WTC11 (cell line): ENCODE measurements around the gene FRK. TPM values are rescaled to one million over a fixed set of nuclear protein-coding genes. Genes with fewer than 3 reads are reported as not detected.

Experiments used
- ATAC-seq: fragments of 200-7000 bp; cut with Tn5 transposase; 2 replicates; pipeline ENCODE4 v1.10.0; 2021; ENCODE audit warnings: mild to moderate bottlenecking, moderate library complexity
- CTCF ChIA-PET: fragments of 300-600 bp; sonication (Branson Sonifier 250); formaldehyde crosslinking; loops from one replicate; lab custom pipeline; 2021; ENCODE audit warnings: antibody characterized with exemption; lab: Charles Lee
- POLR2A ChIA-PET: fragments of 350-600 bp; sonication (Branson Sonifier 250); formaldehyde crosslinking; loops from one replicate; lab custom pipeline; 2021; ENCODE audit warnings: antibody characterized with exemption; lab: Charles Lee
- DNase-seq: peaks from one replicate; pipeline ENCODE4 v3.0.0; 2021; ENCODE audit warnings: low spot score
- H3K27ac Mint-ChIP-seq: 2 replicates; pipeline ENCODE4 v1.8.0; 2021; ENCODE audit warnings: mixed read lengths
- H3K27me3 Mint-ChIP-seq: 2 replicates; pipeline ENCODE4 v1.8.0; 2021; ENCODE audit warnings: low read depth, mild to moderate bottlenecking, moderate library complexity, mixed read lengths
- H3K36me3 Mint-ChIP-seq: 2 replicates; pipeline ENCODE4 v1.8.0; 2021; ENCODE audit warnings: mixed read lengths
- H3K4me1 Mint-ChIP-seq: 2 replicates; pipeline ENCODE4 v1.8.0; 2022; ENCODE audit warnings: mixed read lengths
- H3K4me3 Mint-ChIP-seq: 2 replicates; pipeline ENCODE4 v1.8.0; 2021; ENCODE audit warnings: mild to moderate bottlenecking, moderate library complexity, mixed read lengths
- H3K9me3 Mint-ChIP-seq: 2 replicates; pipeline ENCODE4 v1.8.0; 2021; ENCODE audit warnings: mixed read lengths
- AFF4 ChIP-seq: sonication (generic); formaldehyde crosslinking; IDR thresholded peaks from 2 replicates; pipeline ENCODE4 v1.8.1; 2023; ENCODE audit warnings: mild to moderate bottlenecking, missing genetic modification reagents, borderline replicate concordance
- ATF2 ChIP-seq: sonication (generic); formaldehyde crosslinking; IDR thresholded peaks from 2 replicates; pipeline ENCODE4 v1.8.1; 2022; ENCODE audit warnings: low read depth, missing genetic modification reagents, borderline replicate concordance
- ATF6 ChIP-seq: sonication (generic); formaldehyde crosslinking; IDR thresholded peaks from 2 replicates; pipeline ENCODE4 v1.8.1; 2023; ENCODE audit warnings: mild to moderate bottlenecking, missing genetic modification reagents
- CDX4 ChIP-seq: fragments of 250-450 bp; sonication (Bioruptor Pico); IDR thresholded peaks from 2 replicates; pipeline ENCODE4 v1.9.0; 2021; ENCODE audit warnings: moderate library complexity, mild to moderate bottlenecking, inconsistent platforms, borderline replicate concordance
- CREM ChIP-seq: sonication (generic); formaldehyde crosslinking; IDR thresholded peaks from 2 replicates; pipeline ENCODE4 v1.8.1; 2022; ENCODE audit warnings: mild to moderate bottlenecking, missing genetic modification reagents, moderate library complexity
- E2F1 ChIP-seq: sonication (generic); formaldehyde crosslinking; IDR thresholded peaks from 2 replicates; pipeline ENCODE4 v1.8.0; 2022; ENCODE audit warnings: mild to moderate bottlenecking, missing genetic modification reagents
- ERG ChIP-seq: fragments of 250-450 bp; sonication (Bioruptor Pico); IDR thresholded peaks from 2 replicates; pipeline ENCODE4 v1.8.0; 2021; ENCODE audit warnings: mild to moderate bottlenecking
- HMGA2 ChIP-seq: fragments of 250-450 bp; sonication (Bioruptor Pico); IDR thresholded peaks from 2 replicates; pipeline ENCODE4 v1.4.0; 2021; ENCODE audit warnings: mild to moderate bottlenecking, moderate library complexity
- HMGXB4 ChIP-seq: sonication (generic); formaldehyde crosslinking; IDR thresholded peaks from 2 replicates; pipeline ENCODE4 v1.8.1; 2023; ENCODE audit warnings: mild to moderate bottlenecking, moderate library complexity, missing genetic modification reagents
- NFE2L1 ChIP-seq: sonication (generic); formaldehyde crosslinking; IDR thresholded peaks from 2 replicates; pipeline ENCODE4 v1.8.1; 2023; ENCODE audit warnings: missing genetic modification reagents
- PREB ChIP-seq: sonication (generic); formaldehyde crosslinking; IDR thresholded peaks from 2 replicates; pipeline ENCODE4 v1.8.1; 2022; ENCODE audit warnings: mild to moderate bottlenecking, missing genetic modification reagents, moderate library complexity, borderline replicate concordance
- RELA ChIP-seq: sonication (generic); formaldehyde crosslinking; IDR thresholded peaks from 2 replicates; pipeline ENCODE4 v1.8.1; 2022; ENCODE audit warnings: missing genetic modification reagents, mild to moderate bottlenecking, borderline replicate concordance
- SMAD4 ChIP-seq: sonication (generic); formaldehyde crosslinking; IDR thresholded peaks from 2 replicates; pipeline ENCODE4 v1.8.0; 2022; ENCODE audit warnings: mild to moderate bottlenecking, missing genetic modification reagents
- TEAD4 ChIP-seq: sonication (generic); formaldehyde crosslinking; IDR thresholded peaks from 2 replicates; pipeline ENCODE4 v1.8.0; 2022; ENCODE audit warnings: mild to moderate bottlenecking, missing genetic modification reagents
- TP53 ChIP-seq: sonication (generic); formaldehyde crosslinking; IDR thresholded peaks from 2 replicates; pipeline ENCODE4 v1.8.1; 2023; ENCODE audit warnings: mild to moderate bottlenecking, missing genetic modification reagents
- ZBTB43 ChIP-seq: sonication (generic); formaldehyde crosslinking; IDR thresholded peaks from 2 replicates; pipeline ENCODE4 v1.8.1; 2023; ENCODE audit warnings: mild to moderate bottlenecking, missing genetic modification reagents
- ZNF138 ChIP-seq: sonication (generic); formaldehyde crosslinking; conservative IDR thresholded peaks from 2 replicates; pipeline ENCODE4 v1.8.1; 2022; ENCODE audit warnings: mild to moderate bottlenecking, moderate library complexity, missing genetic modification reagents
- ZNF416 ChIP-seq: fragments of 250-450 bp; sonication (Bioruptor Pico); IDR thresholded peaks from 2 replicates; pipeline ENCODE4 v1.9.0; 2021; ENCODE audit warnings: mild to moderate bottlenecking, inconsistent platforms
- ZNF425 ChIP-seq: fragments of 250-450 bp; sonication (Bioruptor Pico); conservative IDR thresholded peaks from 2 replicates; pipeline ENCODE4 v1.9.0; 2021; ENCODE audit warnings: mild to moderate bottlenecking
- total RNA-seq: library from RNA; stranded (reverse); gene quantifications from 3 replicates; pipeline ENCODE4 v1.2.3, GENCODE V29; 2021

FRK gene
- total RNA-seq, 1 experiment from 2014 or later = 0.13 TPM

GRCh38 chr6:116088946-116089345 is 28.3 kb upstream of the FRK start (continued):
- TF ChIP-seq ATF2 (no peak), AFF4 (no peak), ZNF416 (CRISPR knock-in tag) (no peak), E2F1 (CRISPR knock-in tag) (no peak), ZBTB43 (CRISPR knock-in tag) (no peak), RELA (CRISPR knock-in tag) (no peak), ZNF138 (CRISPR knock-in tag) (no peak), HMGXB4 (CRISPR knock-in tag) (no peak), CREM (CRISPR knock-in tag) (no peak), ZNF425 (no peak), TP53 (CRISPR knock-in tag) (no peak)

GRCh38 chr6:116087437-116088027 is 26.8 kb upstream of the FRK start:
- Mint-ChIP-seq H3K27me3 (no peaks in the 10 kb centered on the region; the same call in none of the 2 replicates), H3K4me1 (peaks cover 4% of the 10 kb centered on the region), H3K36me3 (peaks cover 11% of the 10 kb centered on the region), H3K4me3 (no peak overlapping the region), H3K9me3 (peaks cover 24% of the 10 kb centered on the region), H3K27ac (no peak overlapping the region)
- ChIA-PET CTCF (no interaction called here), POLR2A (no interaction called here)
- no peak for ATAC-seq
- TF ChIP-seq TEAD4 = no peak
- no peak for TF ChIP-seq NFE2L1
- no peak for TF ChIP-seq ATF6
- no peak for TF ChIP-seq CDX4 (CRISPR knock-in tag)
- no peak for TF ChIP-seq SMAD4 (CRISPR knock-in tag)
- no peak for TF ChIP-seq HMGA2
- no peak for TF ChIP-seq ERG (CRISPR knock-in tag)
- TF ChIP-seq PREB (CRISPR knock-in tag) = no peak
- DNase-seq = no peak
